ENCODE data around the gene ADGRL2. TPM values are rescaled to one million over a fixed set of nuclear protein-coding genes. Genes with fewer than 3 reads are reported as not detected.
A peak's percentile ranks its signal among the peaks of the same experiment; 100 is the strongest.

The ADGRL2 gene
- total and polyA plus RNA-seq, 12 donors = 22.2 to 58.7 (median 48.0) TPM

- peak overlapping the region in 8 of 10 donors; percentile 7 to 99 (median 42) for H3K27ac ChIP-seq
- ATAC-seq = no peak
- peaks cover 0 to 36% (median 0%) of the 10 kb centered on the region in 7 donors for H3K27me3 ChIP-seq
- 45 to 58% methylated on average over 2 of the region's 2 CpGs for whole genome bisulfite sequencing, 2 donors
- no peak for TF ChIP-seq CTCF (IDR thresholded peaks at IDR 0.05)
- peaks cover 0 to 73% (median 50%) of the 10 kb centered on the region in 9 donors for H3K4me1 ChIP-seq
- no peaks in the 10 kb centered on the region for H3K9me3 ChIP-seq
- no peak for DNase-seq
- no peaks in the 10 kb centered on the region for H3K36me3 ChIP-seq
- peak overlapping the region in 2 of 10 donors; percentile 3 to 5 for H3K4me3 ChIP-seq
- intact Hi-C loops (cut with DNase I) = loop anchor here in 6 of 10 donors (5.0 to 10.0 kb wide), 8 partner anchors 129 to 501 kb away; no protein-coding TSS in a partner anchor
Measured at GRCh38 chr1:81805537-81806431, 5.0 kb downstream of the ADGRL2 start.

GRCh38 chr1:81806432-81806770 is 5.7 kb downstream of the ADGRL2 start:
- H3K27ac ChIP-seq = peak overlapping the region in 6 of 10 donors; percentile 21 to 99 (median 72)
- intact Hi-C loops (cut with DNase I) = loop anchor here in 6 of 10 donors (5.0 to 10.0 kb wide), 8 partner anchors 128 to 502 kb away; no protein-coding TSS in a partner anchor

GRCh38 chr1:81808760-81809159 is 8.0 kb downstream of the ADGRL2 start:
- Histone ChIP-seq H3K9me3 (no peaks in the 10 kb centered on the region), H3K4me3 (peak overlapping the region in 8 of 10 donors; percentile 0 to 36 (median 27)), H3K4me1 (peaks cover 0 to 100% (median 74%) of the 10 kb centered on the region in 9 donors), H3K27me3 (peaks cover 0 to 8% (median 0%) of the 10 kb centered on the region in 7 donors), H3K27ac (peak overlapping the region in 6 of 10 donors; percentile 11 to 59 (median 41)), H3K36me3 (no peaks in the 10 kb centered on the region)
- DNase-seq (no peak), ATAC-seq (peak in 7 of 8 donors; percentile 20 to 65 (median 52))
- intact Hi-C loops (cut with DNase I) = loop anchor here in 6 of 10 donors (5.0 to 10.0 kb wide), 8 partner anchors 126 to 504 kb away; no protein-coding TSS in a partner anchor
- 14 to 25% methylated on average over 7 of the region's 7 CpGs for WGBS, 2 donors
- peak in 5 of 9 donors; percentile 13 to 47 (median 29) for TF ChIP-seq CTCF (IDR thresholded peaks at IDR 0.05)

More at GRCh38 chr1:81806432-81806770, 5.7 kb downstream of the ADGRL2 start:
- Histone ChIP-seq H3K4me3 (peak overlapping the region in 2 of 10 donors; percentile 3 to 5), H3K27me3 (peaks cover 0 to 30% (median 0%) of the 10 kb centered on the region in 7 donors), H3K4me1 (peaks cover 0 to 79% (median 56%) of the 10 kb centered on the region in 9 donors), H3K9me3 (no peaks in the 10 kb centered on the region), H3K36me3 (no peaks in the 10 kb centered on the region)
- no peak for ATAC-seq
- no peak for DNase-seq
- TF ChIP-seq CTCF (IDR thresholded peaks at IDR 0.05) = no peak
- WGBS, 2 donors = 68 to 70% methylated on average over 2 of the region's 2 CpGs

- intact Hi-C loops (cut with DNase I) = loop anchor here in 6 of 10 donors (5.0 to 10.0 kb wide), 9 partner anchors 125 to 505 kb away; no protein-coding TSS in a partner anchor
- no peak overlapping the region for H3K4me3 ChIP-seq
- peak overlapping the region in 3 of 10 donors; percentile 18 to 59 (median 46) for H3K27ac ChIP-seq
- DNase-seq = no peak
- ATAC-seq = no peak
- no peaks in the 10 kb centered on the region for H3K27me3 ChIP-seq
- WGBS, 2 donors = 65 to 75% methylated on average over 1 of the region's 1 CpG
- no peaks in the 10 kb centered on the region for H3K36me3 ChIP-seq
- H3K4me1 ChIP-seq = peaks cover 0 to 98% (median 79%) of the 10 kb centered on the region in 9 donors
- TF ChIP-seq CTCF (IDR thresholded peaks at IDR 0.05) = no peak
- no peaks in the 10 kb centered on the region for H3K9me3 ChIP-seq
Measured at GRCh38 chr1:81809808-81810207, 9.1 kb downstream of the ADGRL2 start.
